ES-I3 (cell line): Measurements from ENCODE around the gene SLC38A9.
A peak's percentile ranks its signal among the peaks of the same experiment; 100 is the strongest.

Experiments
- H3K36me3 ChIP-seq: 2 replicates; pipeline ENCODE4 v1.6.1; 2013; ENCODE audit warnings: mild to moderate bottlenecking, low read length, control low read depth, moderate library complexity; ENCODE audit not compliant: insufficient read depth
- H3K4me1 ChIP-seq: 2 replicates; pipeline ENCODE4 v1.6.1; 2013; ENCODE audit warnings: mild to moderate bottlenecking, control low read depth, low read length; ENCODE audit not compliant: insufficient read depth
- H3K9ac ChIP-seq: 2 replicates; pipeline ENCODE4 v1.6.1; 2013; ENCODE audit warnings: low read depth, mild to moderate bottlenecking, low read length, moderate library complexity
- H3K9me3 ChIP-seq: 2 replicates; pipeline ENCODE4 v1.6.1; 2013; ENCODE audit warnings: mild to moderate bottlenecking, low read length, moderate library complexity; ENCODE audit not compliant: control insufficient read depth, insufficient read depth

Gene SLC38A9

DNA sequence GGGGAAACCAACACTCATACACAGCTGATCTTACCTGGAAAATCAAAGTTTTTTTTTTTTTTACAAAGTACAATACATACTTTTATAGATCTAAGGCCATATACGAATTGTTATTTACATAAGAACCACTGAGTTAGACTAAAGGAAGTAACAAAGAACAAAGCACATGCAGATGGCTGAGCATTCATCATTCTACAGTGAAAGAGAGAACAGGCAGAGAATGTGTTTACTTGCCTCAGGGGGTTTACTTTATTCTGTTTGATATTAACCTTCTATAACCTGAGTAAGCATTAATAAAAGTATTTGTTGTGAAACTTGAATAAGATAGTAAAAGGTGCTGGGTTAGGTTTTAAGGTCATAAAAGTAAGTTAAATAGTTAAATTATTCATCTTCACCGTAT is 54.7 kb downstream of the SLC38A9 start:
- Histone ChIP-seq H3K36me3 (no peaks in the 10 kb centered on the region), H3K4me1 (peaks cover 6% of the 10 kb centered on the region; the same call in 1 of the 2 replicates), H3K9ac (no peak overlapping the region), H3K9me3 (no peaks in the 10 kb centered on the region)

- peaks cover 3% of the 10 kb centered on the region; the same call in 1 of the 2 replicates for H3K36me3 ChIP-seq
- no peak overlapping the region for H3K9ac ChIP-seq
- no peaks in the 10 kb centered on the region for H3K9me3 ChIP-seq
- H3K4me1 ChIP-seq, result no peaks in the 10 kb centered on the region
These were observed 61.7 kb downstream of the SLC38A9 start for GRCh38 chr5:55650386-55650785.

DNA sequence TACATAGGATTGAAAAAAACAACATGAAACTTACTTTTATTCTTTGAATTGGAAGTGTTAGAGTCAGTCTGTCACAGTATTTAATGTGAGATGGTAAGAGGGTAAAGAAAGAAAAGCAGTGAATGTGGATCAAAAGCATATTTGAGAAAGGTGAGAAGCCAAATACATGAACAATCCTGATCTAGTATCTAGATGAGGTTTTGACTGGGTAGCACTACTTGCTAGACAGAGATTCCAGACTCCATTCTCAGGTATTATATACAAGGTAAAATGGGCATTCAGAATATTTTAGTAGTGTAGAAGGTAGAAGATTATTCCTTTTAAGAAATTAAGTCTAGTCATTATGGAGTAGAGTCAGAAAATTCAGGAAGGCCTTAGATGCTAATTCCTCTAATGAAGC is 62.2 kb downstream of the SLC38A9 start:
- H3K36me3 ChIP-seq, result peaks cover 3% of the 10 kb centered on the region; the same call in 1 of the 2 replicates
- no peaks in the 10 kb centered on the region for H3K9me3 ChIP-seq
- no peak overlapping the region for H3K9ac ChIP-seq
- H3K4me1 ChIP-seq, result no peaks in the 10 kb centered on the region

DNA sequence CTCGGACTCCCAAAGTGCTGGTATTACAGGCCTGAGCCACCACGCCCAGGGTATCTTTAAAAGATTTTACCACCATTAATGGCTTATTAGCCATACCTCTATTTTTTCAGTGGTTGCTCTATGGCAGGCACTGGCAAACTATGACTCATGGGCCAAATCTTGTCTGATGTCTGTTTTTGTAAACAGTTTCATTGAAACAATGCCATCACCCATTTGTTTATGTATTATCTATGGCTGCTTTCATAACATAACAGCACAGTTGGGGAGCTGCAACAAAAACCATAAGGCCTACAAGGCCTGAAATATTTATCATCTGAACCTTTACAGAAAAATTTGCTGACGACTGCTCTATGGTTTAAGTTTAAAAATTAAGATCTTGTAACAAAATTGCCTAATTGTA is 66.8 kb downstream of the SLC38A9 start:
- H3K9ac ChIP-seq, result no peak overlapping the region
- no peaks in the 10 kb centered on the region for H3K4me1 ChIP-seq
- H3K9me3 ChIP-seq, result no peaks in the 10 kb centered on the region
- H3K36me3 ChIP-seq, result peaks cover 2% of the 10 kb centered on the region; the same call in 1 of the 2 replicates

- H3K9ac ChIP-seq, result no peak overlapping the region
- peaks cover 26% of the 10 kb centered on the region for H3K4me1 ChIP-seq
- H3K9me3 ChIP-seq, result no peaks in the 10 kb centered on the region
- H3K36me3 ChIP-seq, result peaks cover 2% of the 10 kb centered on the region; the same call in 1 of the 2 replicates
These were observed 73.7 kb downstream of the SLC38A9 start for GRCh38 chr5:55638455-55638854.

GRCh38 chr5:55638051-55638450 is 74.1 kb downstream of the SLC38A9 start:
- no peak overlapping the region for H3K9ac ChIP-seq
- H3K9me3 ChIP-seq, result no peaks in the 10 kb centered on the region
- peaks cover 2% of the 10 kb centered on the region; the same call in 1 of the 2 replicates for H3K36me3 ChIP-seq
- peaks cover 26% of the 10 kb centered on the region for H3K4me1 ChIP-seq

DNA sequence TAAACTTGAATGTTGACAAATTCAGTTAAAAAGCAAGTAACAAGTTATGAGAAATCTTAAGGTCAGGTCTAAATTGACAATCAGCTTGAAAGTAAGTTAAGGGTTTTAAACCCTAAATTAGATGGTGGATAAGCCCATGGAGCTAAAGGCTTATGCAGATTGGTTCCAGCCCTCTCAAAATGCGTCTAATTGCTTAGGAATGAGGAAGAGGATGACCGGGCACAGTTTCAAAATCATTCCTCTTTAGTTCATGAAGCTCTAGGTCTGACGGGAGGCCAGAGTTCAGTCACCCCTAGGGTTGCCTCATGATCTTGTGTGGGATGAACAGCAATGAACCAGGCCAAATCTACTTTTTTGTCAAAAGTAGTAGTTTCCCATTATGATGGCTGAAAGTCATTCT is 75.4 kb downstream of the SLC38A9 start:
- Histone ChIP-seq H3K9ac (no peak overlapping the region), H3K9me3 (no peaks in the 10 kb centered on the region), H3K4me1 (peaks cover 26% of the 10 kb centered on the region), H3K36me3 (peaks cover 2% of the 10 kb centered on the region; the same call in 1 of the 2 replicates)

GRCh38 chr5:55636177-55636576 is 75.9 kb downstream of the SLC38A9 start:
- H3K9ac ChIP-seq, result no peak overlapping the region
- H3K4me1 ChIP-seq, result peaks cover 26% of the 10 kb centered on the region
- H3K36me3 ChIP-seq, result peaks cover under 1% of the 10 kb centered on the region; the same call in 1 of the 2 replicates
- no peaks in the 10 kb centered on the region for H3K9me3 ChIP-seq

- Histone ChIP-seq H3K4me1 (peaks cover 26% of the 10 kb centered on the region), H3K9me3 (no peaks in the 10 kb centered on the region), H3K9ac (no peak overlapping the region), H3K36me3 (no peaks in the 10 kb centered on the region)
These were observed 77.3 kb downstream of the SLC38A9 start for GRCh38 chr5:55634866-55635265.

GRCh38 chr5:55634209-55634805 is 77.8 kb downstream of the SLC38A9 start:
- Histone ChIP-seq H3K9me3 (no peaks in the 10 kb centered on the region), H3K9ac (no peak overlapping the region), H3K36me3 (no peaks in the 10 kb centered on the region), H3K4me1 (peaks cover 26% of the 10 kb centered on the region)

DNA sequence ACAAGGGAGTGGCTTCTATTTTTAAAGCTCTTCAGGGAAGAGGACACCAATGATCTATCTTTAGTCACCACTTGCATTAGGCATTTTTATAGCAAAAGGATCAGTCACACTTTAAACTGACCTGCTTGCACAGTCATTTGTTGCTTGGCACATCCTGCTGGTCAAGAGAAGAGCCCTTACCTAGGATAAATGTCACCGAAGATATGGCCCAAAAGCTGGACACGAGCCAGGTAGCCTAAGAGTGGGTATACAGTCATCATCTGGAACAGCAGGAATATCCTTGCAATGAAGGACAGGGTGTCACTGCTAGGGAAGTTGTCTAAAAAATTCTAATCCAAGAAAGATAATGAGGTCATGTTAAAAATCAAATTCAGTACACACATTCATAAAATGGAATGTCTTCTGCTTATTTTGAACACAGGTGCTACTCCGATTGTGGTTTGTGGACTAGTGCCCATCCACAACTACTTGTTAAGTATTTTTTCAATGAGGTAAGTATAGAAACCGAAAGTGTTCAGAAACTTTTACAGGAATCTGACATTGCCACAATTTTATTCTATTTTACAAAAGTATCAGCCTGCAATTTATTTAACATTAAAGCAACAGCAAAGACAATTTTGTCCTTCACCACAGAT is 78.4 kb downstream of the SLC38A9 start:
- no peak overlapping the region for H3K9ac ChIP-seq
- peaks cover 24% of the 10 kb centered on the region for H3K4me1 ChIP-seq
- H3K36me3 ChIP-seq, result no peaks in the 10 kb centered on the region
- no peaks in the 10 kb centered on the region for H3K9me3 ChIP-seq

GRCh38 chr5:55629815-55630214 is 82.3 kb downstream of the SLC38A9 start:
- Histone ChIP-seq H3K36me3 (no peaks in the 10 kb centered on the region), H3K9ac (no peak overlapping the region), H3K9me3 (no peaks in the 10 kb centered on the region), H3K4me1 (peaks cover 11% of the 10 kb centered on the region; the same call in 1 of the 2 replicates)

- Histone ChIP-seq H3K36me3 (no peaks in the 10 kb centered on the region), H3K4me1 (peaks cover 20% of the 10 kb centered on the region; the same call in 1 of the 2 replicates), H3K9ac (no peak overlapping the region), H3K9me3 (no peaks in the 10 kb centered on the region)
These were observed 85.3 kb downstream of the SLC38A9 start for GRCh38 chr5:55626790-55627189.

DNA sequence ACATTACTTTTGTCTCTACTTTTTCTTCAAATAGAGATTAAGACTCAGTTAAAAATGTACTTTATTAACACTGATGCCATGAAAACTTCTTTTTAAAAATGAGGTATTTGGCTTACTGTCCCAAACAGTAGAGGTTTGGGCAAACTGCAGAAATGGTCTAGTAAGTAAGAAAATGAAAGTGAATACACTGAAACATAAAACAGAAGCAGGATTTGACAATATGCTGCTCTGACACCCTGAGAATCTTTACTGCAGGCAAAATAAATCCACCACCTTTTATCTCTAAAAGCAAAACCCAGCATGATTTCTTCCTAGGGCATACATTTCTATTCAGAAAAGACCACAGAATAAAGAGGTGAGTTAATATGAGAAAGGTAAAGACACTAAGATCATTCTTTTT is 86.2 kb downstream of the SLC38A9 start:
- Histone ChIP-seq H3K9ac (no peak overlapping the region), H3K4me1 (peaks cover 20% of the 10 kb centered on the region; the same call in 1 of the 2 replicates), H3K36me3 (no peaks in the 10 kb centered on the region), H3K9me3 (no peaks in the 10 kb centered on the region)

GRCh38 chr5:55625589-55625909 is 86.6 kb downstream of the SLC38A9 start:
- Histone ChIP-seq H3K36me3 (no peaks in the 10 kb centered on the region), H3K9ac (peak overlapping the region; percentile 1; the same call in 1 of the 2 replicates), H3K9me3 (no peaks in the 10 kb centered on the region), H3K4me1 (peaks cover 20% of the 10 kb centered on the region; the same call in 1 of the 2 replicates)
